Neutrophil (primary cell): Measurements from ENCODE around the gene RNASET2.
"Not testable (repeated sequence)": the region's sequence is repeated elsewhere in the genome, so short reads cannot be mapped to it uniquely, and the experiment has no call there.

Experiments used
- H3K27ac ChIP-seq: fragments of 200-600 bp; sonication (generic); 2 replicates; pipeline ENCODE4 v1.5.1; 2016; ENCODE audit warnings: mild to moderate bottlenecking, moderate library complexity
- H3K27me3 ChIP-seq: fragments of 200-600 bp; sonication (generic); 2 replicates; pipeline ENCODE4 v1.6.0; 2016; ENCODE audit warnings: mild to moderate bottlenecking
- H3K36me3 ChIP-seq: fragments of 200-600 bp; sonication (generic); 2 replicates; pipeline ENCODE4 v1.5.1; 2017
- H3K4me1 ChIP-seq, 2 experiments: fragments of 200-600 bp in 1 of 2; sonication (generic) in 1 of 2; 1 replicate in 1 of 2; 2 replicates in 1 of 2; pipeline versions ENCODE4 v1.5.1 to v1.6.1; 2013 to 2016; ENCODE audit warnings: low read depth in 1 of 2, low read length in 1 of 2, mild to moderate bottlenecking in 1 of 2, moderate library complexity in 1 of 2; ENCODE audit not compliant: control insufficient read depth in 1 of 2, insufficient read depth in 1 of 2
- H3K4me3 ChIP-seq, 2 experiments: fragments of 200-600 bp in 1 of 2; sonication (generic) in 1 of 2; 1 replicate in 1 of 2; 2 replicates in 1 of 2; pipeline ENCODE4 v1.5.1; 2013 to 2016; ENCODE audit warnings: low read depth in 1 of 2, low read length in 1 of 2, mild to moderate bottlenecking in 1 of 2, moderate library complexity in 1 of 2
- H3K9me3 ChIP-seq: fragments of 200-600 bp; sonication (generic); 2 replicates; pipeline ENCODE4 v1.5.1; 2016
- CTCF ChIP-seq: fragments of 200-600 bp; sonication (generic); IDR thresholded peaks from 2 replicates; pipeline ENCODE4 v1.5.1; 2016; ENCODE audit warnings: antibody characterized with exemption

The RNASET2 gene

GRCh38 chr6:166950443-166950821, 5.9 kb downstream of the RNASET2 start:
- Histone ChIP-seq H3K9me3 (peaks cover 3% of the 10 kb centered on the region), H3K27ac (peak overlapping the region; percentile 99)

GRCh38 chr6:166949528-166950442, 6.6 kb downstream of the RNASET2 start:
- Histone ChIP-seq H3K9me3 (peaks cover 3% of the 10 kb centered on the region), H3K27ac (peak overlapping the region; percentile 99), H3K4me3 (no peak overlapping the region), H3K4me1 (peaks cover 39 to 40% of the 10 kb centered on the region in 2 experiments), H3K27me3 (no peaks in the 10 kb centered on the region), H3K36me3 (peaks cover 99% of the 10 kb centered on the region)
- TF ChIP-seq CTCF, result no peak

More at GRCh38 chr6:166950443-166950821, 5.9 kb downstream of the RNASET2 start:
- H3K36me3 ChIP-seq, result peaks cover 93% of the 10 kb centered on the region
- no peak overlapping the region for H3K4me3 ChIP-seq
- no peaks in the 10 kb centered on the region for H3K27me3 ChIP-seq
- no peak for TF ChIP-seq CTCF
- H3K4me1 ChIP-seq, result peaks cover 42% of the 10 kb centered on the region in 2 experiments

GRCh38 chr6:166948724-166949123, 7.6 kb downstream of the RNASET2 start:
- not testable (repeated sequence) for H3K27ac ChIP-seq, H3K27me3 ChIP-seq, H3K4me3 ChIP-seq, H3K9me3 ChIP-seq
- Histone ChIP-seq H3K4me1 (peaks cover 28 to 30% of the 10 kb centered on the region in 2 experiments), H3K36me3 (peaks cover 99% of the 10 kb centered on the region)

DNA sequence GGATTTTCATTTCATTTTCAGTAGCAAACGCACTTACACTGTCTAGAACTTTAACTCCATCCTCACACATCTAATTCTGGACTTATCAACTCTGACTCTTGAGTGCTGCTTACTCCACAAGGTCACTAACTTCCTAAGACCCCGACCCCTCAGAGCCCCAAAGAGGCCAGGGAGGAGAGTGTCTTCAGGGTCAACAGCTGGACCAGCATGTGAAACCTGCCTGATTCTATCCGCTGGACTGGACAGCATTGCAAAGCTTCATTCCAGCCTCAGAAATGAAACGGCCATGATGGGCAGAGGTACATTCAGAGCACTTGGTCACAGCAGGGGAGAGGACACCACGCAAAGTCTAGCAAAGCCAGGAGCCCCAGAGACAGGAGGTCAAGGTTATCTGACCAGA, 9.1 kb downstream of the RNASET2 start:
- TF ChIP-seq CTCF, result no peak
- Histone ChIP-seq H3K27ac (no peak overlapping the region), H3K9me3 (peaks cover 3% of the 10 kb centered on the region), H3K36me3 (peaks cover 99% of the 10 kb centered on the region), H3K4me3 (no peak overlapping the region), H3K27me3 (no peaks in the 10 kb centered on the region), H3K4me1 (peaks cover 17 to 27% of the 10 kb centered on the region in 2 experiments)

DNA sequence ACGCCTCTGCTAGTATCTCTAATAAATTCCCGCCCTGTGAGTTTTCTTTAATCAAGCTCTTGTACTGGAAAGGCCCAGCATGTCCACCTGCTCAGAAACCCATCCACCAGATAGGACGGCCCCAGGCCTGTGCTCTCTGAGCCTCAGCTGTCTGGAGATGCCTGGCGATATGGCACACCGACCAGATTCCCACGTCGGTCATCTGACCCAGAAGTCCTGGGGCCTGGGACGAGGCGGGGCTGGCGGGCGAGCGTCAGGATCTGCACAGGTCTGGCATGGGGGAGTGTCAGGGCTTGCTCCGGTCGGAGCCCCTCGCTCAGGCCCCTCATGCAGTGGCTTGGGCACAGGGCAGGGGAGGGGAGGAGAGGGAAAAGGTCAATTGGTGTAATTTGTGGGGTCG, 10.2 kb downstream of the RNASET2 start:
- H3K36me3 ChIP-seq, result peaks cover 99% of the 10 kb centered on the region
- no peak overlapping the region for H3K4me3 ChIP-seq
- H3K4me1 ChIP-seq, result peaks cover 6 to 19% of the 10 kb centered on the region in 2 experiments
- H3K27me3 ChIP-seq, result no peaks in the 10 kb centered on the region
- no peak overlapping the region for H3K27ac ChIP-seq
- H3K9me3 ChIP-seq, result peaks cover 3% of the 10 kb centered on the region
- no peak for TF ChIP-seq CTCF

DNA sequence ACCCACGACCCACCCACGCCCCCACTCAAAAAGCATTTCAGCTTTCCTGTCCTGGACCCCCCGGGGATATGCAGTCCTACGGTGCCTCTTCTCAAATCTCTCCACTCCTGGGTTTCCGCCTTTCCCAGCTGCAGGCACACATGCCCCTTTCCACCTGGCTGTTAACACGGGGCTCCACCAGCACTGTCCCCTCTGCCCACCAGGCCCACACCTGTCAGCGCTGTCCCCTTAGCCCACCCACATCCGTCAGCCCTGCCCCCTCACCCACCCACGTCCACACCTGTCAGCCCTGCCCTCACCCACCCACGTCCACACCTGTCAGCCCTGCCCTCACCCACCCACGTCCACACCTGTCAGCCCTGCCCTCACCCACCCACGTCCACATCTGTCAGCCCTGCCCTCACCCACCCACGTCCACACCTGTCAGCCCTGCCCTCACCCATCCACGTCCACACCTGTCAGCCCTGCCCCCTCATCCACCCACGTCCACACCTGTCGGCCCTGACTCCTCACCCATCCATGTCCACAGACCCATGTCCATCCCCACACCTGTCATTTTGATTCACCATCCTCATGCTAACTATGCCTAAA, 11.6 kb downstream of the RNASET2 start:
- H3K4me3 ChIP-seq, result no peak overlapping the region
- no peak overlapping the region for H3K27ac ChIP-seq
- no peak for TF ChIP-seq CTCF
- H3K36me3 ChIP-seq, result peaks cover 99% of the 10 kb centered on the region
- H3K9me3 ChIP-seq, result no peaks in the 10 kb centered on the region
- peaks cover 4 to 14% of the 10 kb centered on the region in 2 experiments for H3K4me1 ChIP-seq
- no peaks in the 10 kb centered on the region for H3K27me3 ChIP-seq
